ENCODE measurements around the gene DDOST.

- TF ChIP-seq GATA2 (IDR thresholded peaks at IDR 0.05; ENCODE audit: low read depth, low read length) (peak; percentile 77), GATA3 (IDR thresholded peaks at IDR 0.05; ENCODE audit: low read depth, low read length) (no peak)
Measured at GRCh38 chr1:20661207-20662109, at the start of gene DDOST.

Measured in SH-SY5Y (cell line).